GM19438 (cell line): ENCODE data around the gene CNTNAP2.
"Not testable (repeated sequence)": the region's sequence is repeated elsewhere in the genome, so short reads cannot be mapped to it uniquely, and the experiment has no call there.

Experiments used
- ATAC-seq: cut with Tn5 transposase; IDR thresholded peaks from one replicate; pipeline ENCODE4 v1.9.1; 2021; ENCODE audit warnings: low read depth; ENCODE audit not compliant: unreplicated experiment

Gene CNTNAP2

GRCh38 chr7:147579148-147579547 is 1462.5 kb downstream of the CNTNAP2 start:
- no peak for ATAC-seq

- ATAC-seq: no peak
Observed at GRCh38 chr7:147584771-147585193, 1468.2 kb downstream of the CNTNAP2 start.

GRCh38 chr7:147586110-147586509 is 1469.5 kb downstream of the CNTNAP2 start:
- no peak for ATAC-seq

GRCh38 chr7:147586526-147586925 is 1469.9 kb downstream of the CNTNAP2 start:
- no peak for ATAC-seq

- ATAC-seq: no peak
Observed at GRCh38 chr7:147593271-147594057, 1476.9 kb downstream of the CNTNAP2 start.

- no peak for ATAC-seq
Observed at GRCh38 chr7:147595042-147595441, 1478.4 kb downstream of the CNTNAP2 start.

- not testable (repeated sequence) for ATAC-seq
Observed at GRCh38 chr7:147598687-147599086, 1482.1 kb downstream of the CNTNAP2 start.

- no peak for ATAC-seq
Observed at GRCh38 chr7:147605323-147605722, 1488.7 kb downstream of the CNTNAP2 start.

GRCh38 chr7:147607157-147607800 is 1490.7 kb downstream of the CNTNAP2 start:
- no peak for ATAC-seq

GRCh38 chr7:147611431-147611830 is 1494.8 kb downstream of the CNTNAP2 start:
- no peak for ATAC-seq

- ATAC-seq: no peak
Observed at GRCh38 chr7:147635288-147635687, 1518.7 kb downstream of the CNTNAP2 start.

- no peak for ATAC-seq
Observed at GRCh38 chr7:147636553-147636952, 1520.0 kb downstream of the CNTNAP2 start.

- no peak for ATAC-seq
Observed at GRCh38 chr7:147638566-147638965, 1522.0 kb downstream of the CNTNAP2 start.

- ATAC-seq: no peak
Observed at GRCh38 chr7:147639037-147639436, 1522.4 kb downstream of the CNTNAP2 start.

GRCh38 chr7:147639751-147640150 is 1523.2 kb downstream of the CNTNAP2 start:
- ATAC-seq: no peak

- no peak for ATAC-seq
Observed at GRCh38 chr7:147640821-147641220, 1524.2 kb downstream of the CNTNAP2 start.

GRCh38 chr7:147646568-147646967 is 1530.0 kb downstream of the CNTNAP2 start:
- ATAC-seq: no peak

GRCh38 chr7:147650991-147651390 is 1534.4 kb downstream of the CNTNAP2 start:
- ATAC-seq: no peak

- no peak for ATAC-seq
Observed at GRCh38 chr7:147651601-147652000, 1535.0 kb downstream of the CNTNAP2 start.

GRCh38 chr7:147653456-147653855 is 1536.9 kb downstream of the CNTNAP2 start:
- no peak for ATAC-seq

- ATAC-seq: no peak
Observed at GRCh38 chr7:147658392-147658967, 1541.9 kb downstream of the CNTNAP2 start.
